Ascending aorta (tissue), 2 donors: ENCODE results near the gene VPS37C. TPM values are rescaled to one million over a fixed set of nuclear protein-coding genes. Genes with fewer than 3 reads are reported as not detected.

Experiments used
- DNase-seq, 2 donors: peaks; one replicate each; pipeline ENCODE4 v3.0.0-alpha.2; 2019; ENCODE audit warnings: low spot score in 2 of 2
- H3K27ac ChIP-seq, 2 donors: fragments of 200-600 bp; sonication (generic); one replicate each; pipeline ENCODE4 v1.5.1; 2016 to 2017; ENCODE audit warnings: mild to moderate bottlenecking in 1 of 2
- H3K27me3 ChIP-seq: fragments of 200-600 bp; sonication (generic); one replicate; pipeline ENCODE4 v1.5.1; 2017
- H3K36me3 ChIP-seq, 2 donors: fragments of 200-600 bp; sonication (generic); one replicate each; pipeline ENCODE4 v1.5.1; 2016
- H3K4me1 ChIP-seq, 2 donors: fragments of 200-600 bp; sonication (generic); one replicate each; pipeline ENCODE4 v1.5.1; 2016 to 2017; ENCODE audit warnings: mild to moderate bottlenecking in 1 of 2
- H3K4me3 ChIP-seq, 2 donors: fragments of 200-600 bp; sonication (generic); one replicate each; pipeline ENCODE4 v1.5.1; 2016 to 2017; ENCODE audit warnings: mild to moderate bottlenecking in 1 of 2
- H3K9me3 ChIP-seq, 2 donors: fragments of 200-600 bp; sonication (generic); one replicate each; pipeline ENCODE4 v1.5.1; 2016
- CTCF ChIP-seq, 3 experiments: fragments of 200-600 bp in 2 of 3; fragments of 450-650 bp in 1 of 3; sonication (generic) in 2 of 3; IDR thresholded peaks; one replicate each; pipeline ENCODE4 v1.5.1; 2016 to 2019; ENCODE audit warnings: antibody characterized with exemption in 3 of 3, mild to moderate bottlenecking in 1 of 3, moderate library complexity in 1 of 3
- intact Hi-C: fragments of 100-400 bp; cut with DNase I; formaldehyde crosslinking; loops from one replicate; pipeline ENCODE4 v1.15.1; 2023
- total RNA-seq: library from RNA; depleted of rRNA; stranded (reverse); fragments of >200 nt; gene quantifications from one replicate; pipeline ENCODE4 v1.1.0, GENCODE V29; 2016

The VPS37C gene
- total RNA-seq, 1 donor from 2014 or later = 25.8 TPM

GRCh38 chr11:61128947-61129638 lies 32.1 kb downstream of the VPS37C start:
- Histone ChIP-seq H3K9me3 (no peaks in the 10 kb centered on the region), H3K27ac (no peak overlapping the region), H3K36me3 (peaks cover 18 to 29% of the 10 kb centered on the region in 2 donors), H3K4me3 (no peak overlapping the region), H3K4me1 (peaks cover 5 to 12% of the 10 kb centered on the region in 2 donors), H3K27me3 (no peaks in the 10 kb centered on the region)
- no peak for DNase-seq
- intact Hi-C loops = loop anchor here (1.0 to 5.0 kb wide), 3 partner anchors 58 to 297 kb away; no protein-coding TSS in a partner anchor
- TF ChIP-seq CTCF (IDR thresholded peaks at IDR 0.05) = no peak

GRCh38 chr11:61127991-61128390 lies 33.2 kb downstream of the VPS37C start:
- H3K4me1 ChIP-seq = peaks cover 5 to 12% of the 10 kb centered on the region in 2 donors
- intact Hi-C loops = loop anchor here (5.0 kb wide), 2 partner anchors 211 to 296 kb away; no protein-coding TSS in a partner anchor
- H3K27me3 ChIP-seq = no peaks in the 10 kb centered on the region
- H3K27ac ChIP-seq = no peak overlapping the region
- H3K4me3 ChIP-seq = no peak overlapping the region
- no peak for DNase-seq
- H3K9me3 ChIP-seq = no peaks in the 10 kb centered on the region
- H3K36me3 ChIP-seq = peaks cover 11 to 19% of the 10 kb centered on the region in 2 donors
- TF ChIP-seq CTCF (IDR thresholded peaks at IDR 0.05) = no peak

GRCh38 chr11:61126256-61126655 lies 35.0 kb downstream of the VPS37C start:
- intact Hi-C loops = loop anchor here (5.0 kb wide), 2 partner anchors 209 to 294 kb away; no protein-coding TSS in a partner anchor
- Histone ChIP-seq H3K27ac (no peak overlapping the region), H3K4me3 (peak overlapping the region in 1 of 2 donors; percentile 48), H3K4me1 (peaks cover 5 to 12% of the 10 kb centered on the region in 2 donors), H3K36me3 (peaks cover 0 to 2% of the 10 kb centered on the region in 2 donors), H3K27me3 (no peaks in the 10 kb centered on the region), H3K9me3 (no peaks in the 10 kb centered on the region)
- peak in 1 of 3 experiments; percentile 25 for TF ChIP-seq CTCF (IDR thresholded peaks at IDR 0.05)
- no peak for DNase-seq

GRCh38 chr11:61125310-61125684 lies 35.9 kb downstream of the VPS37C start:
- no peak overlapping the region for H3K27ac ChIP-seq
- intact Hi-C loops = loop anchor here (5.0 kb wide), 2 partner anchors 208 to 293 kb away; no protein-coding TSS in a partner anchor
- no peak overlapping the region for H3K4me3 ChIP-seq
- H3K27me3 ChIP-seq = no peaks in the 10 kb centered on the region
- DNase-seq = no peak
- H3K36me3 ChIP-seq = no peaks in the 10 kb centered on the region
- TF ChIP-seq CTCF (IDR thresholded peaks at IDR 0.05) = no peak
- no peaks in the 10 kb centered on the region for H3K9me3 ChIP-seq
- peaks cover 5 to 12% of the 10 kb centered on the region in 2 donors for H3K4me1 ChIP-seq

- intact Hi-C loops = loop anchor here (5.0 kb wide), 2 partner anchors 207 to 292 kb away; no protein-coding TSS in a partner anchor
Measured at GRCh38 chr11:61124574-61125309, 36.5 kb downstream of the VPS37C start.

More at GRCh38 chr11:61124574-61125309, 36.5 kb downstream of the VPS37C start:
- Histone ChIP-seq H3K36me3 (no peaks in the 10 kb centered on the region), H3K27me3 (no peaks in the 10 kb centered on the region), H3K4me1 (peaks cover 5 to 6% of the 10 kb centered on the region in 2 donors), H3K9me3 (no peaks in the 10 kb centered on the region), H3K27ac (no peak overlapping the region), H3K4me3 (no peak overlapping the region)
- DNase-seq = no peak
- no peak for TF ChIP-seq CTCF (IDR thresholded peaks at IDR 0.05)
